Measurements from ENCODE around the gene IL1RAPL2. TPM values are rescaled to one million over a fixed set of nuclear protein-coding genes. Genes with fewer than 3 reads are reported as not detected.

IL1RAPL2 gene
- polyA plus RNA-seq, 2 donors: not detected

DNA sequence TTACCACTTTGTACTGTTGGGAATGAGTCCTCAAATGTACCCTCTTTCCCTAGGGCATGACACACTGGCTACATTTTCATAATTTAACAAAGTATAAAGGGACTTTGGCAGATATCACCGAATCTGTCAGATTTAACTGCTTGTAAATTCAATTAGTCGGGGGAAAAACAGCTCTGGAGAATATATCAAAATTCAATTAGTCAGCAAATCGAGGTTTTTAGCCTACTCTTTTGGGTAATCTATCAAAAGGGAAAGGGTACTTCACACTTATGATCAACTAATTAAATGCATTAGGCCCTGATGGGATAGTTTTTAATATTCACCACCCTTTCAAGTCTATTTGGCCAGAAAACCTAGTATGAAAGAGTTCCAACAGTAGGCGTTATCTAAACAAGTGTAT lies 141.0 kb downstream of the IL1RAPL2 start:
- no peaks in the 10 kb centered on the region for H3K9me3 ChIP-seq (ENCODE audit: control insufficient read depth in 2 of 2, insufficient read depth in 1 of 2, low read depth in 1 of 2, low read length in 1 of 2)
- no peaks in the 10 kb centered on the region for H3K36me3 ChIP-seq (ENCODE audit: control insufficient read depth in 2 of 2, insufficient read depth in 2 of 2, low read length in 1 of 2)
- H3K27ac ChIP-seq (ENCODE audit: low read depth in 2 of 2, low read length in 1 of 2): no peak overlapping the region
- no peak overlapping the region for H3K4me3 ChIP-seq (ENCODE audit: low read depth in 1 of 2, low read length in 2 of 2)
- H3K27me3 ChIP-seq (ENCODE audit: control insufficient read depth in 1 of 2, insufficient read depth in 2 of 2, low read length in 2 of 2): no peaks in the 10 kb centered on the region
- WGBS, 2 donors: 54 to 72% methylated on average over 4 of the region's 4 CpGs
- no peaks in the 10 kb centered on the region for H3K4me1 ChIP-seq (ENCODE audit: control insufficient read depth in 2 of 2, insufficient read depth in 2 of 2, low read length in 1 of 2)

DNA sequence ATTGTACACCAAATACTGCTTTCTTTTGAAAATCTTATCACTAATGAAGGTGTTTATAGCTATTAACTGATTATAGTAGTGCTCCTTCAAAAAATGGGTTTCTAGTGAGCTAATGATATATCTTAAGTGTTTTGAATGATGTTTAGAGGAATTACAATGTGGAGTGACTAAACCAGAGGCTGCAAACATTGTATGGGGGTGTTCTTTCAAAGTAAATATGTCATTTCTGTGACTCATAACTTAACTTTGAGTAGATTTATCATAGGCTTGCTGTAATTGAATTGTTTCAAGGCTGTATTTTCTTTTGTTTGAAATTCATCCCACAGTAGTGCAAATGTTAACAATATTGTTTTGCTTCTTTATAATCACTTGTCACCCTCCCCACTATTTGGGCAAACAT lies 141.6 kb downstream of the IL1RAPL2 start:
- no peaks in the 10 kb centered on the region for H3K27me3 ChIP-seq (ENCODE audit: control insufficient read depth in 1 of 2, insufficient read depth in 2 of 2, low read length in 2 of 2)
- no peaks in the 10 kb centered on the region for H3K36me3 ChIP-seq (ENCODE audit: control insufficient read depth in 2 of 2, insufficient read depth in 2 of 2, low read length in 1 of 2)
- no peaks in the 10 kb centered on the region for H3K4me1 ChIP-seq (ENCODE audit: control insufficient read depth in 2 of 2, insufficient read depth in 2 of 2, low read length in 1 of 2)
- H3K27ac ChIP-seq (ENCODE audit: low read depth in 2 of 2, low read length in 1 of 2): no peak overlapping the region
- H3K9me3 ChIP-seq (ENCODE audit: control insufficient read depth in 2 of 2, insufficient read depth in 1 of 2, low read depth in 1 of 2, low read length in 1 of 2): no peaks in the 10 kb centered on the region
- no peak overlapping the region for H3K4me3 ChIP-seq (ENCODE audit: low read depth in 1 of 2, low read length in 2 of 2)

DNA sequence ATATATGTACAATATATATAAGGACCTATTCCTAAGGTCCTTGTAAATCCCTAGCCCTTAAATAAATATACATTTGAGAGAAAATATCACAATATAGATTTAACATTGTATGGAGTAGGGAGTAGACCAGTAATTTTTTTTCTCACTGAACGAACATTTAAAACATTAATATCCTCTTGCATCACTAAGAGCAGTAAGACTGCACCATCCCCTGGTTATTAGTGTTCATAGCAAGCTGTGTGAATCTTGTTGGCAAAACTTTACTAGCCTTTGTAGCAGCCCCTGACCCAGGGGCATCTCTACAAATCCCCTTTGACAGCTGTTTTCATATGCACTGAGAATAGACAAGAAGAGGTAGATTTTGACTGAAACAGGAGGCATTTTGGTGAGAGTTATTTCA lies 146.5 kb downstream of the IL1RAPL2 start:
- Histone ChIP-seq H3K36me3 (ENCODE audit: control insufficient read depth in 2 of 2, insufficient read depth in 2 of 2, low read length in 1 of 2) (no peaks in the 10 kb centered on the region), H3K27ac (ENCODE audit: low read depth in 2 of 2, low read length in 1 of 2) (no peak overlapping the region), H3K27me3 (ENCODE audit: control insufficient read depth in 1 of 2, insufficient read depth in 2 of 2, low read length in 2 of 2) (no peaks in the 10 kb centered on the region), H3K4me1 (ENCODE audit: control insufficient read depth in 2 of 2, insufficient read depth in 2 of 2, low read length in 1 of 2) (no peaks in the 10 kb centered on the region), H3K4me3 (ENCODE audit: low read depth in 1 of 2, low read length in 2 of 2) (no peak overlapping the region), H3K9me3 (ENCODE audit: control insufficient read depth in 2 of 2, insufficient read depth in 1 of 2, low read depth in 1 of 2, low read length in 1 of 2) (no peaks in the 10 kb centered on the region)
- WGBS, 2 donors: 19 to 24% methylated on average over 1 of the region's 1 CpG

DNA sequence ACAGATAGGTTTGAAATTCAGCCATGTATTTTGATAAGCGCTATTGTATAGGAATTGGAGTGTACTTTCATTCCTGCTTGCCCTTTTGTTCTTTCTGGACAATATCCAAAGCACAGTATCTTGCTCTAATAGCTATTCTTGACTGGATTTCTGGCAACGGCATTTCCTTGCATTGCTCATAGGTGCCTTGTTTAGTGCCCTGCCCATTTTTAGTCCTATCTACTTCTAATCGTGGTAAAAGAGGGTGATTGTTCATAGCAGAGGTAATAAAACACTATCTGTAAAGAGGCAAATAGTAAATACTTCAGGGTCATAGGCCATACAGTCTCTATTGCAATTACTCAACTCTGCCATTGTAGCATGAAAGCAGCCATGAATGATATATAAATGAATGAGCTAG lies 155.9 kb downstream of the IL1RAPL2 start:
- H3K27me3 ChIP-seq (ENCODE audit: control insufficient read depth in 1 of 2, insufficient read depth in 2 of 2, low read length in 2 of 2): peaks cover 0 to 5% of the 10 kb centered on the region in 2 donors
- 50 to 60% methylated on average over 3 of the region's 3 CpGs for WGBS, 2 donors
- no peaks in the 10 kb centered on the region for H3K36me3 ChIP-seq (ENCODE audit: control insufficient read depth in 2 of 2, insufficient read depth in 2 of 2, low read length in 1 of 2)
- H3K9me3 ChIP-seq (ENCODE audit: control insufficient read depth in 2 of 2, insufficient read depth in 1 of 2, low read depth in 1 of 2, low read length in 1 of 2): no peaks in the 10 kb centered on the region
- H3K4me1 ChIP-seq (ENCODE audit: control insufficient read depth in 2 of 2, insufficient read depth in 2 of 2, low read length in 1 of 2): no peaks in the 10 kb centered on the region
- no peak overlapping the region for H3K4me3 ChIP-seq (ENCODE audit: low read depth in 1 of 2, low read length in 2 of 2)
- H3K27ac ChIP-seq (ENCODE audit: low read depth in 2 of 2, low read length in 1 of 2): no peak overlapping the region

DNA sequence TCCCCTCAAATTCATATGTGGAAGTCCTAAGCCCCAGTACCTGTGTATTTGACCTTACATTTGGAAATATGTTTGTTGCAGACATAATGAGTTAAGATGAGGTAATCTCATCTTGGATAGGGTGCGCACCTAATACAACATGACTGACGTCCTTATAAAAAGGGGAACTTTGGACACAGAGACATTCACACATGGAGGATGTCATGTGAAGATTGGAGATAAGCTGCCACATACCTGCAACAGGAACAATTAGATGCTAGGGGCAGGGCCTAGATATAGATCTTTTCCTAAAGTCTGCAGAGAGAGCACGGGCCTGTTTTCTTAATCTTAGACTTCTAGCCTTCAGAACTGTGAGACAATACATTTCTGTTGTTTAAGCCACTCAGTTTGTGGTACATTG lies 162.5 kb downstream of the IL1RAPL2 start:
- Histone ChIP-seq H3K27ac (ENCODE audit: low read depth in 2 of 2, low read length in 1 of 2) (no peak overlapping the region), H3K27me3 (ENCODE audit: control insufficient read depth in 1 of 2, insufficient read depth in 2 of 2, low read length in 2 of 2) (no peaks in the 10 kb centered on the region), H3K36me3 (ENCODE audit: control insufficient read depth in 2 of 2, insufficient read depth in 2 of 2, low read length in 1 of 2) (no peaks in the 10 kb centered on the region), H3K9me3 (ENCODE audit: control insufficient read depth in 2 of 2, insufficient read depth in 1 of 2, low read depth in 1 of 2, low read length in 1 of 2) (no peaks in the 10 kb centered on the region), H3K4me3 (ENCODE audit: low read depth in 1 of 2, low read length in 2 of 2) (no peak overlapping the region), H3K4me1 (ENCODE audit: control insufficient read depth in 2 of 2, insufficient read depth in 2 of 2, low read length in 1 of 2) (no peaks in the 10 kb centered on the region)
- 62 to 68% methylated on average over 3 of the region's 3 CpGs for WGBS, 2 donors

DNA sequence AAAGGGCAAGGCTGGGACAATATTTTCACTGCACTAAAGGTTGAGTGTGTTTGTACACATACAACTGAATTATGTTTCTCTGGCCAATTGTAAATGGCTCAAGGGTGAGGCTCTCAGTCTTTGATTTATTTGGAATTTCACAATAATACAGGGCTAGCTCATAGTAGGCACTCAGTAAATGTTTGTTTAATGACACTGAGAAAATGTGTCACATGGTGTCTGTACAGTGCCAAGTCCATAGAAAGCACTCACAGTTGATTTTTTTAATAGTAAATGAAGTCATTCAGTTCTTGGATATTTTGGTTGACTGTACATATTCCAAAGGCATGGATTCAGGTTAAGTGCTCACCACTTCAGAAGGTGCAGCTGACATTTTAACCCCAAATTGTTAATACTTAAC lies 176.4 kb downstream of the IL1RAPL2 start:
- H3K4me1 ChIP-seq (ENCODE audit: control insufficient read depth in 2 of 2, insufficient read depth in 2 of 2, low read length in 1 of 2): no peaks in the 10 kb centered on the region
- H3K27ac ChIP-seq (ENCODE audit: low read depth in 2 of 2, low read length in 1 of 2): no peak overlapping the region
- H3K4me3 ChIP-seq (ENCODE audit: low read depth in 1 of 2, low read length in 2 of 2): no peak overlapping the region
- H3K9me3 ChIP-seq (ENCODE audit: control insufficient read depth in 2 of 2, insufficient read depth in 1 of 2, low read depth in 1 of 2, low read length in 1 of 2): no peaks in the 10 kb centered on the region
- no peaks in the 10 kb centered on the region for H3K27me3 ChIP-seq (ENCODE audit: control insufficient read depth in 1 of 2, insufficient read depth in 2 of 2, low read length in 2 of 2)
- H3K36me3 ChIP-seq (ENCODE audit: control insufficient read depth in 2 of 2, insufficient read depth in 2 of 2, low read length in 1 of 2): no peaks in the 10 kb centered on the region

DNA sequence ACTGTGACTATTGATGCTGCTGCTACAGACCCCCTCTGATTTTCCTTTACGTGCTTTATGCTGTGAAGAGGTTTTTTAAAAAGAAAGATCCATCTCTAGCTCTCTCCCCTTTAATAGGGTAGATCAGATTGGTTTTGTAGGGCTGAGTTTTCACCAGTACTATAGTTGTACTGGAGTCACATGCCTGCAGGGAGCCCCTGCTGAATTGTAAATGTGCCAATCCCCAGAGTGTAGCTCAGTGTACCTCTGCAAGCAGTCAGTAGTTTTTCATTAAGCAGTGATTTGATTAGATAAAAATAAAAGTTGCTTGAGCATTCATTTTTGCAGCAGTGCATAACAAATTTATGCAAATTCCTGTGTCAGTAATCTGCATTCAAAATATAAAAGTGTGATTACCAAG lies 179.2 kb downstream of the IL1RAPL2 start:
- H3K36me3 ChIP-seq (ENCODE audit: control insufficient read depth in 2 of 2, insufficient read depth in 2 of 2, low read length in 1 of 2): no peaks in the 10 kb centered on the region
- no peaks in the 10 kb centered on the region for H3K27me3 ChIP-seq (ENCODE audit: control insufficient read depth in 1 of 2, insufficient read depth in 2 of 2, low read length in 2 of 2)
- H3K4me3 ChIP-seq (ENCODE audit: low read depth in 1 of 2, low read length in 2 of 2): no peak overlapping the region
- no peaks in the 10 kb centered on the region for H3K4me1 ChIP-seq (ENCODE audit: control insufficient read depth in 2 of 2, insufficient read depth in 2 of 2, low read length in 1 of 2)
- no peaks in the 10 kb centered on the region for H3K9me3 ChIP-seq (ENCODE audit: control insufficient read depth in 2 of 2, insufficient read depth in 1 of 2, low read depth in 1 of 2, low read length in 1 of 2)
- 50 to 76% methylated on average over 1 of the region's 1 CpG for WGBS, 2 donors
- no peak overlapping the region for H3K27ac ChIP-seq (ENCODE audit: low read depth in 2 of 2, low read length in 1 of 2)

DNA sequence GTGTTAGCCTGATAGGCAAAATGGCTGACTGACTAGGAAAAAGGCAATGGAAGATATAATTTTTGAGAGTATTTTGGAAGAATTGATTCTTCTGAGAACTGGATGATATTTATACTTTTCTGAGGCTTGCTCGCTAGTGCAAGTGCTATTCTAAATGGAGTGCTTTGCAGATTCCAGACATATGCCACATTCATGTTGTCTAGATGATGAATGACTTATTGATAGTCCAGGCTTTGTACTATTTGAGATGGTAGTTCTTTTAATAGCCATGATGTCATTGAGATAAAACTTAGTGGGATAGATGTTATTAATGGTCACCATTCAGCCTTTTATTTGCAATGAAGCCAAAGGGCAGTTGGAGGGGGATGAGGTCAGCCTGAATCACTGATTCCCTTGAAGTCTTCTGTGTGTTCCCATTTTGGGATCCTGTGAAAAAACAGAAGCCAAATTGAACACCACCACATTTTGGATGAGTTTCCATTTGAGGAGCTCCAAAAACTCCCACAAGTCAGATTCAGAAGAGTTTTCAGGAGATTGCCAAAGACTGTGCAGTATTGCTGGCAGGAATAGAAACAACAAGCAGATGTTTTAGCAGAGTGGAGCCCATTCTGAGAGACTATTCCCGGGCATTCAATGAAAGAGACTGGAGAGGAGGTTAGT lies 184.1 kb downstream of the IL1RAPL2 start:
- 54 to 58% methylated on average over 2 of the region's 2 CpGs for WGBS, 2 donors

DNA sequence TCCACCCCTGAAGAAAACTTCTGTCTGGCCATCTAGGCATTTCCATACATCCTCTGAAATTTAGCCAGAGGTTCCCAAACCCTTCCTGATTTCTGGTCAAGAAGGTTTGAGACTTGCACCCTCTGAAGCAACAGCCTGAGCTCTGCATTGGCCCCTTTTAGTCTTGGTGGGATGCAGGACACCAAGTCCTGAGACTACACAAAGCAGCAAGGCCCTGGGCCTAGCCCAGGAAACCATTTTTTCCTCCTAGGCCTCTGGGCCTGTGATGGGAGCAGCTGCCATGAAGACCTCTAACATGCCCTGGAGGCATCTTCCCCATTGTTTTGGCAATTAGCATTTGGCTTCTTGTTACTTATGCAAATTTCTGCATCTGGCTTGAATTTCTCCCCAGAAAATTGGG lies 196.6 kb downstream of the IL1RAPL2 start:
- H3K4me1 ChIP-seq (ENCODE audit: control insufficient read depth in 2 of 2, insufficient read depth in 2 of 2, low read length in 1 of 2): no peaks in the 10 kb centered on the region
- no peaks in the 10 kb centered on the region for H3K36me3 ChIP-seq (ENCODE audit: control insufficient read depth in 2 of 2, insufficient read depth in 2 of 2, low read length in 1 of 2)
- H3K9me3 ChIP-seq (ENCODE audit: control insufficient read depth in 2 of 2, insufficient read depth in 1 of 2, low read depth in 1 of 2, low read length in 1 of 2): peaks cover 0 to 6% of the 10 kb centered on the region in 2 donors
- no peak overlapping the region for H3K27ac ChIP-seq (ENCODE audit: low read depth in 2 of 2, low read length in 1 of 2)
- no peaks in the 10 kb centered on the region for H3K27me3 ChIP-seq (ENCODE audit: control insufficient read depth in 1 of 2, insufficient read depth in 2 of 2, low read length in 2 of 2)
- H3K4me3 ChIP-seq (ENCODE audit: low read depth in 1 of 2, low read length in 2 of 2): no peak overlapping the region

More for the DNA sequence above, 184.1 kb downstream of the IL1RAPL2 start:
- H3K4me3 ChIP-seq (ENCODE audit: low read depth in 1 of 2, low read length in 2 of 2): no peak overlapping the region
- H3K4me1 ChIP-seq (ENCODE audit: control insufficient read depth in 2 of 2, insufficient read depth in 2 of 2, low read length in 1 of 2): no peaks in the 10 kb centered on the region
- no peak overlapping the region for H3K27ac ChIP-seq (ENCODE audit: low read depth in 2 of 2, low read length in 1 of 2)
- no peaks in the 10 kb centered on the region for H3K9me3 ChIP-seq (ENCODE audit: control insufficient read depth in 2 of 2, insufficient read depth in 1 of 2, low read depth in 1 of 2, low read length in 1 of 2)
- H3K36me3 ChIP-seq (ENCODE audit: control insufficient read depth in 2 of 2, insufficient read depth in 2 of 2, low read length in 1 of 2): no peaks in the 10 kb centered on the region
- no peaks in the 10 kb centered on the region for H3K27me3 ChIP-seq (ENCODE audit: control insufficient read depth in 1 of 2, insufficient read depth in 2 of 2, low read length in 2 of 2)

DNA sequence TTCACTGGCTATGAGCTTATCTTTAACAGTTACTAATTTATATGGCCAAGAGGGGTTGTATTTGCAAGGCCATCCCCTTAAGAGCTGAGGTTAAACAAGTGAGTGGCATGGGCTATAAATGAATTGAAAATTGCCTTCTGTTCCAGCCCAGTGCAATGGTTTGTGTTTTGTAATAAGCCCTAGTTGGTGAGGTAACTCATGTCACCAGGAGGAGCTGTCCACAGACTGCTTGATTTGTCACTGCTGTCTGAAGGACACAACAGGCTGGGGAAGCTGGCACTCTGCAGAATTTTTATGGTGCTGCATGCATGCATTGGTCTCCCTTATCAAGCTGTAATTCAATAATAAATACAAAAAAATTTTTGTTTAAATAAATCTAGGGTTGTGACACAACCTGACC lies 223.8 kb downstream of the IL1RAPL2 start:
- H3K27me3 ChIP-seq (ENCODE audit: control insufficient read depth in 1 of 2, insufficient read depth in 2 of 2, low read length in 2 of 2): peaks cover 0 to 6% of the 10 kb centered on the region in 2 donors
- no peaks in the 10 kb centered on the region for H3K9me3 ChIP-seq (ENCODE audit: control insufficient read depth in 2 of 2, insufficient read depth in 1 of 2, low read depth in 1 of 2, low read length in 1 of 2)
- H3K4me3 ChIP-seq (ENCODE audit: low read depth in 1 of 2, low read length in 2 of 2): no peak overlapping the region
- no peak overlapping the region for H3K27ac ChIP-seq (ENCODE audit: low read depth in 2 of 2, low read length in 1 of 2)
- H3K36me3 ChIP-seq (ENCODE audit: control insufficient read depth in 2 of 2, insufficient read depth in 2 of 2, low read length in 1 of 2): no peaks in the 10 kb centered on the region
- H3K4me1 ChIP-seq (ENCODE audit: control insufficient read depth in 2 of 2, insufficient read depth in 2 of 2, low read length in 1 of 2): no peaks in the 10 kb centered on the region

Measured in esophagus (tissue), 2 donors.